Fibroblast of the aortic adventitia (primary cell): ENCODE results near the gene MRTFA. TPM values are rescaled to one million over a fixed set of nuclear protein-coding genes. Genes with fewer than 3 reads are reported as not detected.
A peak's percentile ranks its signal among the peaks of the same experiment; 100 is the strongest.

Experiments
- DNase-seq: peaks from one replicate; pipeline ENCODE4 v3.0.0-alpha.2; 2010; ENCODE audit warnings: low read depth
- H3K4me3 ChIP-seq: 2 replicates; pipeline ENCODE4 v1.5.1; 2011; ENCODE audit warnings: low read depth, mild to moderate bottlenecking, control low read depth, low read length, moderate library complexity
- CTCF ChIP-seq: IDR thresholded peaks from 2 replicates; pipeline ENCODE4 v1.5.1; 2011; ENCODE audit warnings: mild to moderate bottlenecking, low read length, control low read depth, inconsistent platforms; ENCODE audit not compliant: insufficient read depth
- total RNA-seq: library from RNA; depleted of rRNA; stranded (reverse); fragments of >200 nt; gene quantifications from 2 replicates; pipeline ENCODE4 v1.2.3, GENCODE V29; 2012; ENCODE audit warnings: low replicate concordance

The MRTFA gene
- total RNA-seq, 1 donor, result 25.8 TPM

- H3K4me3 ChIP-seq, result no peak overlapping the region
- peak; percentile 69 for DNase-seq
- no peak for TF ChIP-seq CTCF
Measured at GRCh38 chr22:40597526-40598430, 38.7 kb downstream of the MRTFA start.

GRCh38 chr22:40595497-40596234 is 40.9 kb downstream of the MRTFA start:
- H3K4me3 ChIP-seq, result no peak overlapping the region
- peak; percentile 46 for DNase-seq
- no peak for TF ChIP-seq CTCF

- no peak for TF ChIP-seq CTCF
- peak; percentile 28 for DNase-seq
- H3K4me3 ChIP-seq, result no peak overlapping the region
Measured at GRCh38 chr22:40594924-40595323, 41.6 kb downstream of the MRTFA start.

DNA sequence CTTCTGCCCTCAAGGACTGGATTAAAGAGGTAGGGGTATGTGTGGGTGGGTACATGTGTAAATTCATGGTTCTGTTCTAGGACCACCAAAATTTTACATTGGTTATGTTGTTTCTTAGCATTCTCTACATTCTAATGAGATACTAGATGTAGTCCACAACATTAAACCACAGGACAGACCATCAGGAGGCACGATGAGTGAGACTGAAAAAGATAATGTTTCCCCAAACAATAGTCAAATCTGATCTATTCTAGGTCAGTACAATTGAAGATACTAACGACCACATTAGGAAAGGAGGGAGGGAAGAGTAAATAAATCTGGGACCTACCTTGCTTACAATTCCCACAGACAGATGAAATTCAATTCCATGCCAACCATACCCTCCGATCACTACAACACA is 42.2 kb downstream of the MRTFA start:
- no peak for DNase-seq
- no peak for TF ChIP-seq CTCF
- no peak overlapping the region for H3K4me3 ChIP-seq

DNA sequence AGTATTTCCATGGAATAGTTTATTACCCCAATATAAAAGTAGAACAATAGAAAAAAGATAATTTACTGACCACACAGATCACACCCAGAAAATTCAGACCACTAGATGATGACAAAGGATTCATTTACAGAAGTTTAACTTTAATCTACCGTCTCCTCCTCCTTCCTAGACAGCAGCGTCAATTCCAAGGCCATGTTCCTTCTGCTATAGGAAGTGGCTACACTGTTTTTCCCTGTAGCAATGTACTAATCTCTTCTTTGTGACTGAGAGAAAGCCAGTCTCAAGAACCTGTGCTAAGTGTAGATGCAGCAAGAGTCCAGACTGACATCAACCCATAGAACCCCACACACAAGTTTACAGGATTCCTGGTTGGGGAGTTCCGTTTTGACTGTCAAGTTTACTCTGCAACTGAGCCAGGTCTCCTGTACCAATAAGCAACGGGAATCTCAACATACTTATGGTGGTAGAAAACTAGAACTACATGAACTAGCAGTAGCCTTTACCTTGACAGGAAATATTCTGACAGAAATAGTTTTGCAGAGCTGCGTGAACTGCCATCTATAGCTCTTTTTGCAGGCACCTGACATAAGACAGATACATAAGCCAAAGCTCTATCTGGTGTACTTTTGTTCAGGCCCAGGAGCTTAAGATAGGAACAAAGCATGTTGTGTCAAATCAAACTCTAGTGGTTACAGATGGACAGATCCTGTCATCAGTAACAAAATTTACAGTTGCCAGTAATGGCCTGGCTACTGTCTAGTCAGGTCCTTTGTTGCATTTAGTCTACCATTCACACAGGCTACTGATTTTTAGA is 42.9 kb downstream of the MRTFA start:
- DNase-seq, result no peak
- no peak overlapping the region for H3K4me3 ChIP-seq
- no peak for TF ChIP-seq CTCF

GRCh38 chr22:40592352-40593113 is 44.0 kb downstream of the MRTFA start:
- TF ChIP-seq CTCF, result no peak
- H3K4me3 ChIP-seq, result no peak overlapping the region
- DNase-seq, result no peak
